ENCODE results near the gene KRT40. TPM values are rescaled to one million over a fixed set of nuclear protein-coding genes. Genes with fewer than 3 reads are reported as not detected.

Gene KRT40
- total and polyA plus RNA-seq, 9 of the 15 experiments (the other 6 are each of a cell fraction or from before 2014, with no cell fraction given), result not detected

DNA sequence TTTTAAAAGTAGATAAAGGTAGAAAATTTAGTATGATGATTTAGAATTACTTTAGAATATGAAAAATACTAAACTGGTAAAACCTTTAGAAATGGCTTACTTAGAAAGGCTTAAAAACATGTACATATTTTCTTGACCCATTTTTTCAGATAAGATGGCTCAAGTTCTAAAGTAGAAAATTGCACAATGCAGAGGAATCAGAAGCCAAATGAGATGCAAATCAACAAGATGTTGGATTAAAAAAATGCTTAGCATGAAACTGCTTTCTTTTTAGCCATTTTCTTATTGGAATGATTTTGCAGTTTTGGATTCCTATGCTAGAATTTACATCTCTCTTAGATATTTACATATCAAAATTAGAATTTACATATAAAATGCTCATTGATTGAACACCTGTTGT is 26.3 kb upstream of the KRT40 start:
- FAIRE-seq (no peak), DNase-seq (ENCODE audit: extremely low read depth in 1 of 4, low spot score in 3 of 4) (no peak), ATAC-seq (no peak)
- Histone ChIP-seq H3K4me1 (replicated peaks in 1 of 2; ENCODE audit: control insufficient read depth in 2 of 2, insufficient read depth in 2 of 2, low read length in 2 of 2) (no peaks in the 10 kb centered on the region), H3K27me3 (ENCODE audit: control insufficient read depth in 2 of 2, insufficient read depth in 2 of 2, low read length in 2 of 2) (peaks cover 0 to 6% of the 10 kb centered on the region in 2 experiments; a peak in 3 of 5 replicates), H4K20me1 (replicated peaks; ENCODE audit: control insufficient read depth, insufficient read depth, low read length) (no peaks in the 10 kb centered on the region), H3K9me3 (replicated peaks; ENCODE audit: control insufficient read depth, insufficient read depth, low read depth, low read length) (no peaks in the 10 kb centered on the region), H2AFZ (ENCODE audit: low read depth, low read length) (no peak overlapping the region), H3K27ac (ENCODE audit: extremely low read depth, low read depth, low read length) (no peak overlapping the region), H3K79me2 (ENCODE audit: control insufficient read depth, insufficient read depth, low read length) (no peaks in the 10 kb centered on the region), H3K9me1 (ENCODE audit: control insufficient read depth, insufficient read depth, low read length) (no peaks in the 10 kb centered on the region), H3K4me2 (ENCODE audit: insufficient read depth, low read length) (no peak overlapping the region), H3K9ac (ENCODE audit: insufficient read depth in 1 of 2, low read depth in 2 of 2, low read length in 2 of 2) (no peak overlapping the region), H3K36me3 (ENCODE audit: control insufficient read depth, insufficient read depth, low read length) (no peaks in the 10 kb centered on the region), H3K4me3 (no peak overlapping the region)
- BruUV-seq (replicated peaks), result no TSS peak
- in situ Hi-C loops (cut with MboI) (no loop called here), intact Hi-C loops (cut with micrococcal nuclease) (no loop called here)
- ChIA-PET CTCF (ENCODE audit: low intra/inter-chr PET ratio) (no interaction called here), POLR2A (no interaction called here)
- TF ChIP-seq, protein P1, sequence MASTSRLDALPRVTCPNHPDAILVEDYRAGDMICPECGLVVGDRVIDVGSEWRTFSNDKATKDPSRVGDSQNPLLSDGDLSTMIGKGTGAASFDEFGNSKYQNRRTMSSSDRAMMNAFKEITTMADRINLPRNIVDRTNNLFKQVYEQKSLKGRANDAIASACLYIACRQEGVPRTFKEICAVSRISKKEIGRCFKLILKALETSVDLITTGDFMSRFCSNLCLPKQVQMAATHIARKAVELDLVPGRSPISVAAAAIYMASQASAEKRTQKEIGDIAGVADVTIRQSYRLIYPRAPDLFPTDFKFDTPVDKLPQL (IDR thresholded peaks at IDR 0.05; ENCODE audit: extremely low read depth, insufficient read length), result no peak
- TF ChIP-seq, protein P2, sequence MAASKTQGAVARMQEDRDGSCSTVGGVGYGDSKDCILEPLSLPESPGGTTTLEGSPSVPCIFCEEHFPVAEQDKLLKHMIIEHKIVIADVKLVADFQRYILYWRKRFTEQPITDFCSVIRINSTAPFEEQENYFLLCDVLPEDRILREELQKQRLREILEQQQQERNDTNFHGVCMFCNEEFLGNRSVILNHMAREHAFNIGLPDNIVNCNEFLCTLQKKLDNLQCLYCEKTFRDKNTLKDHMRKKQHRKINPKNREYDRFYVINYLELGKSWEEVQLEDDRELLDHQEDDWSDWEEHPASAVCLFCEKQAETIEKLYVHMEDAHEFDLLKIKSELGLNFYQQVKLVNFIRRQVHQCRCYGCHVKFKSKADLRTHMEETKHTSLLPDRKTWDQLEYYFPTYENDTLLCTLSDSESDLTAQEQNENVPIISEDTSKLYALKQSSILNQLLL (CRISPR knock-in tag; IDR thresholded peaks at IDR 0.05; ENCODE audit: borderline replicate concordance), result no peak
- TF ChIP-seq, protein P3, sequence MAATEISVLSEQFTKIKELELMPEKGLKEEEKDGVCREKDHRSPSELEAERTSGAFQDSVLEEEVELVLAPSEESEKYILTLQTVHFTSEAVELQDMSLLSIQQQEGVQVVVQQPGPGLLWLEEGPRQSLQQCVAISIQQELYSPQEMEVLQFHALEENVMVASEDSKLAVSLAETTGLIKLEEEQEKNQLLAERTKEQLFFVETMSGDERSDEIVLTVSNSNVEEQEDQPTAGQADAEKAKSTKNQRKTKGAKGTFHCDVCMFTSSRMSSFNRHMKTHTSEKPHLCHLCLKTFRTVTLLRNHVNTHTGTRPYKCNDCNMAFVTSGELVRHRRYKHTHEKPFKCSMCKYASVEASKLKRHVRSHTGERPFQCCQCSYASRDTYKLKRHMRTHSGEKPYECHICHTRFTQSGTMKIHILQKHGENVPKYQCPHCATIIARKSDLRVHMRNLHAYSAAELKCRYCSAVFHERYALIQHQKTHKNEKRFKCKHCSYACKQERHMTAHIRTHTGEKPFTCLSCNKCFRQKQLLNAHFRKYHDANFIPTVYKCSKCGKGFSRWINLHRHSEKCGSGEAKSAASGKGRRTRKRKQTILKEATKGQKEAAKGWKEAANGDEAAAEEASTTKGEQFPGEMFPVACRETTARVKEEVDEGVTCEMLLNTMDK (IDR thresholded peaks at IDR 0.05; ENCODE audit: borderline replicate concordance, insufficient read depth, low read depth, low read length, poor library complexity, severe bottlenecking), result no peak
- TF ChIP-seq, protein P4, sequence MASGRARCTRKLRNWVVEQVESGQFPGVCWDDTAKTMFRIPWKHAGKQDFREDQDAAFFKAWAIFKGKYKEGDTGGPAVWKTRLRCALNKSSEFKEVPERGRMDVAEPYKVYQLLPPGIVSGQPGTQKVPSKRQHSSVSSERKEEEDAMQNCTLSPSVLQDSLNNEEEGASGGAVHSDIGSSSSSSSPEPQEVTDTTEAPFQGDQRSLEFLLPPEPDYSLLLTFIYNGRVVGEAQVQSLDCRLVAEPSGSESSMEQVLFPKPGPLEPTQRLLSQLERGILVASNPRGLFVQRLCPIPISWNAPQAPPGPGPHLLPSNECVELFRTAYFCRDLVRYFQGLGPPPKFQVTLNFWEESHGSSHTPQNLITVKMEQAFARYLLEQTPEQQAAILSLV (tag; IDR thresholded peaks at IDR 0.05), result no peak
- TF ChIP-seq ILF3 (IDR thresholded peaks at IDR 0.05; ENCODE audit: borderline replicate concordance), result no peak
- no peak for TF ChIP-seq ZNF217 (CRISPR knock-in tag; IDR thresholded peaks at IDR 0.05)
- no peak for TF ChIP-seq MEF2A (IDR thresholded peaks at IDR 0.05; ENCODE audit: control insufficient read depth, low read depth, low read length)
- TF ChIP-seq ZKSCAN1 (IDR thresholded peaks at IDR 0.05; ENCODE audit: low read depth, low read length), result no peak
- TF ChIP-seq, protein P5, sequence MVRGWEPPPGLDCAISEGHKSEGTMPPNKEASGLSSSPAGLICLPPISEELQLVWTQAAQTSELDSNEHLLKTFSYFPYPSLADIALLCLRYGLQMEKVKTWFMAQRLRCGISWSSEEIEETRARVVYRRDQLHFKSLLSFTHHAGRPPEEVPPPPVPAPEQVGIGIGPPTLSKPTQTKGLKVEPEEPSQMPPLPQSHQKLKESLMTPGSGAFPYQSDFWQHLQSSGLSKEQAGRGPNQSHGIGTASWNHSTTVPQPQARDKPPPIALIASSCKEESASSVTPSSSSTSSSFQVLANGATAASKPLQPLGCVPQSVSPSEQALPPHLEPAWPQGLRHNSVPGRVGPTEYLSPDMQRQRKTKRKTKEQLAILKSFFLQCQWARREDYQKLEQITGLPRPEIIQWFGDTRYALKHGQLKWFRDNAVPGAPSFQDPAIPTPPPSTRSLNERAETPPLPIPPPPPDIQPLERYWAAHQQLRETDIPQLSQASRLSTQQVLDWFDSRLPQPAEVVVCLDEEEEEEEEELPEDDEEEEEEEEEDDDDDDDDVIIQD (CRISPR knock-in tag; IDR thresholded peaks at IDR 0.05), result no peak
- TF ChIP-seq, protein P6, sequence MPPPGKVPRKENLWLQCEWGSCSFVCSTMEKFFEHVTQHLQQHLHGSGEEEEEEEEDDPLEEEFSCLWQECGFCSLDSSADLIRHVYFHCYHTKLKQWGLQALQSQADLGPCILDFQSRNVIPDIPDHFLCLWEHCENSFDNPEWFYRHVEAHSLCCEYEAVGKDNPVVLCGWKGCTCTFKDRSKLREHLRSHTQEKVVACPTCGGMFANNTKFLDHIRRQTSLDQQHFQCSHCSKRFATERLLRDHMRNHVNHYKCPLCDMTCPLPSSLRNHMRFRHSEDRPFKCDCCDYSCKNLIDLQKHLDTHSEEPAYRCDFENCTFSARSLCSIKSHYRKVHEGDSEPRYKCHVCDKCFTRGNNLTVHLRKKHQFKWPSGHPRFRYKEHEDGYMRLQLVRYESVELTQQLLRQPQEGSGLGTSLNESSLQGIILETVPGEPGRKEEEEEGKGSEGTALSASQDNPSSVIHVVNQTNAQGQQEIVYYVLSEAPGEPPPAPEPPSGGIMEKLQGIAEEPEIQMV (tag; conservative IDR thresholded peaks at IDR 0.05; ENCODE audit: low read depth), result no peak
- no peak for TF ChIP-seq RBM39 (optimal IDR thresholded peaks at IDR 0.05; ENCODE audit: low read depth, low read length)
- TF ChIP-seq NELFE (IDR thresholded peaks at IDR 0.05; ENCODE audit: insufficient read depth, insufficient read length), result no peak
- no peak for TF ChIP-seq MTF1 (CRISPR knock-in tag; IDR thresholded peaks at IDR 0.05; ENCODE audit: borderline replicate concordance)
- TF ChIP-seq HNRNPK (IDR thresholded peaks at IDR 0.05; ENCODE audit: low read depth, low read length, poor library complexity, severe bottlenecking), result no peak

Data from K562 (cell line).